ENCODE data around the gene ZFYVE28.

Gene ZFYVE28

GRCh38 chr4:2428496-2429213 lies 10.2 kb upstream of the ZFYVE28 start:
- no peak for TF ChIP-seq CTCF (IDR thresholded peaks at IDR 0.05; ENCODE audit: low read depth, low read length)

GRCh38 chr4:2427383-2428334 lies 9.2 kb upstream of the ZFYVE28 start:
- TF ChIP-seq CTCF (IDR thresholded peaks at IDR 0.05; ENCODE audit: low read depth, low read length): no peak
- DNase-seq (ENCODE audit: extremely low read depth, low read depth): no peak

More at GRCh38 chr4:2428496-2429213, 10.2 kb upstream of the ZFYVE28 start:
- DNase-seq (ENCODE audit: extremely low read depth, low read depth): no peak

- DNase-seq (ENCODE audit: extremely low read depth, low read depth): no peak
- no peak for TF ChIP-seq CTCF (IDR thresholded peaks at IDR 0.05; ENCODE audit: low read depth, low read length)
These were observed 8.3 kb upstream of the ZFYVE28 start for GRCh38 chr4:2426711-2427275.

- DNase-seq (ENCODE audit: extremely low read depth, low read depth): no peak
- no peak for TF ChIP-seq CTCF (IDR thresholded peaks at IDR 0.05; ENCODE audit: low read depth, low read length)
These were observed 7.6 kb upstream of the ZFYVE28 start for GRCh38 chr4:2426069-2426397.

- no peak for TF ChIP-seq CTCF (IDR thresholded peaks at IDR 0.05; ENCODE audit: low read depth, low read length)
- no peak for DNase-seq (ENCODE audit: extremely low read depth, low read depth)
These were observed 7.1 kb upstream of the ZFYVE28 start for GRCh38 chr4:2425386-2426068.

GRCh38 chr4:2424581-2424980 lies 6.1 kb upstream of the ZFYVE28 start:
- TF ChIP-seq CTCF (IDR thresholded peaks at IDR 0.05; ENCODE audit: low read depth, low read length): no peak
- no peak for DNase-seq (ENCODE audit: extremely low read depth, low read depth)

Data from AG09319 (cell line).